HepG2 (cell line): Measurements from ENCODE around the gene OSBPL5. TPM values are rescaled to one million over a fixed set of nuclear protein-coding genes. Genes with fewer than 3 reads are reported as not detected.
A peak's percentile ranks its signal among the peaks of the same experiment; 100 is the strongest.

Source experiments
- ATAC-seq: fragments of 200-7000 bp; cut with Tn5 transposase; 3 replicates; pipeline ENCODE4 v1.9.1; 2020; ENCODE audit warnings: mild to moderate bottlenecking, moderate library complexity
- BruUV-seq: library from RNA; stranded (reverse); fragments of 400-500 nt; replicated peaks from 2 replicates; lab custom pipeline; 2021; lab: Mats Ljungman, UMichigan
- CTCF ChIA-PET: fragments of 300-600 bp; formaldehyde crosslinking; extraction: SDS; loops from one replicate; lab custom pipeline; 2021; ENCODE audit warnings: low total read pairs, inconsistent platforms, low intra/inter-chr PET ratio; lab: Yijun Ruan, JAX
- POLR2A ChIA-PET: fragments of 350-600 bp; sonication (Branson Sonifier 250); formaldehyde crosslinking; loops from one replicate; lab custom pipeline; 2020; ENCODE audit warnings: antibody characterized with exemption, inconsistent platforms; lab: Yijun Ruan, JAX
- DNase-seq: peaks from one replicate; pipeline ENCODE4 v3.0.0-alpha.2; 2015; ENCODE audit warnings: low spot score
- FAIRE-seq: peaks from 3 replicates; lab custom pipeline; 2011; peaks lifted over from hg19 to GRCh38; lab: Jason Lieb, UNC
- H2AFZ ChIP-seq: one replicate; pipeline ENCODE4 v1.6.1; 2011; ENCODE audit warnings: low read length, inconsistent platforms
- H3K27ac ChIP-seq: fragments of 300-600 bp; 3 replicates; pipeline ENCODE4 v1.8.0; 2011; ENCODE audit warnings: mixed run types, mild to moderate bottlenecking, mixed read lengths, low read length, inconsistent platforms; ENCODE audit not compliant: insufficient read depth; ENCODE audit errors: extremely low read length
- H3K27me3 ChIP-seq, 2 experiments: fragments of 200-600 bp in 1 of 2; 2 replicates in 1 of 2; 3 replicates in 1 of 2; pipeline versions ENCODE4 v1.6.0 to v1.8.0; 2011; ENCODE audit warnings: low read length in 2 of 2, mild to moderate bottlenecking in 2 of 2, moderate library complexity in 2 of 2, inconsistent platforms in 1 of 2; ENCODE audit not compliant: insufficient read depth in 2 of 2, control insufficient read depth in 1 of 2
- H3K36me3 ChIP-seq, 2 experiments: fragments of 200-600 bp in 1 of 2; replicated peaks in 1 of 2; 2 replicates in 1 of 2; 3 replicates in 1 of 2; pipeline versions ENCODE4 v1.5.1 to v1.8.0; 2011; ENCODE audit warnings: low read length in 2 of 2, inconsistent platforms in 1 of 2; ENCODE audit not compliant: insufficient read depth in 2 of 2, control insufficient read depth in 1 of 2
- H3K4me1 ChIP-seq: 2 replicates; pipeline ENCODE4 v1.5.1; 2012; ENCODE audit warnings: low read length, inconsistent platforms; ENCODE audit not compliant: insufficient read depth
- H3K4me2 ChIP-seq: 2 replicates; pipeline ENCODE4 v1.6.0; 2011; ENCODE audit warnings: low read depth, low read length, inconsistent platforms
- H3K4me3 ChIP-seq, 3 experiments: fragments of 200-600 bp in 1 of 3; sonication (generic), shearing (Covaris generic) in 1 of 3; replicated peaks in 1 of 3; 2 replicates each; pipeline ENCODE4 v1.5.1; 2011 to 2016; ENCODE audit warnings: low read length in 3 of 3, inconsistent platforms in 2 of 3, low read depth in 2 of 3, mild to moderate bottlenecking in 2 of 3, control low read depth in 1 of 3, mixed read lengths in 1 of 3; ENCODE audit not compliant: insufficient read depth in 1 of 3
- H3K79me2 ChIP-seq: one replicate; pipeline ENCODE4 v1.6.1; 2011; ENCODE audit warnings: low read length, inconsistent platforms; ENCODE audit not compliant: insufficient read depth
- H3K9ac ChIP-seq: 2 replicates; pipeline ENCODE4 v1.6.0; 2011; ENCODE audit warnings: mild to moderate bottlenecking, low read depth, low read length, inconsistent platforms; ENCODE audit not compliant: insufficient read depth
- H3K9me3 ChIP-seq: 2 replicates; pipeline ENCODE4 v1.5.1; 2012; ENCODE audit warnings: mild to moderate bottlenecking, low read length
- H4K20me1 ChIP-seq: 2 replicates; pipeline ENCODE4 v1.6.0; 2011; ENCODE audit warnings: inconsistent platforms, mild to moderate bottlenecking, low read length, moderate library complexity; ENCODE audit not compliant: insufficient read depth
- ELF4 ChIP-seq: sonication (generic); formaldehyde crosslinking; IDR thresholded peaks from 2 replicates; pipeline ENCODE4 v1.5.0; 2020; ENCODE audit warnings: missing genetic modification reagents, mild to moderate bottlenecking, moderate library complexity, borderline replicate concordance
- RBM22 ChIP-seq: fragments of 200-400 bp; formaldehyde crosslinking; optimal IDR thresholded peaks from 2 replicates; pipeline ENCODE3; 2017; ENCODE audit warnings: mild to moderate bottlenecking, low read length, moderate library complexity
- ZBTB7B ChIP-seq: sonication (generic); formaldehyde crosslinking; IDR thresholded peaks from 2 replicates; pipeline ENCODE4 v1.4.0; 2020; ENCODE audit warnings: missing genetic modification reagents
- WGBS: methylation state at CpG from one replicate; pipeline ENCODE4 v1.1.6; 2017; ENCODE audit warnings: low lambda C conversion rate; 5-methylcytosine and 5-hydroxymethylcytosine counted together
- in situ Hi-C: cut with HindIII; loops from 2 replicates; pipeline ENCODE4 v1.10.0; 2017; ENCODE audit warnings: low pct_unique_long_range_greater_than_20kb; ENCODE audit not compliant: extremely low pct_ligation_motif_present
- intact Hi-C: fragments of 100-400 bp; cut with micrococcal nuclease; formaldehyde crosslinking; loops from one replicate; pipeline ENCODE4 v1.10.0; 2022; ENCODE audit not compliant: unreplicated experiment
- polyA plus RNA-seq, 8 experiments: library from polyadenylated mRNA; depleted of rRNA in 3 of 8; stranded (reverse) in 7 of 8; unstranded in 1 of 8; fragments of >200 nt; fragmentation: Illumina TruSeq in 4 of 8; extraction: Trizol in 4 of 8; gene quantifications; 2 replicates each; pipeline versions ENCODE4 v1.2.1 to v1.2.3, GENCODE V29; 2011 to 2016; ENCODE audit warnings: low read depth in 4 of 8, missing spikeins in 1 of 8, mixed read lengths in 1 of 8; ENCODE audit not compliant: insufficient read depth in 1 of 8
- total RNA-seq, 5 experiments: library from RNA; depleted of rRNA; stranded (reverse); fragments of >200 nt; fragmentation: Illumina TruSeq; extraction: Trizol; gene quantifications; 2 replicates each; pipeline ENCODE4 v1.2.3, GENCODE V29; 2016; ENCODE audit warnings: low read depth in 1 of 5

The OSBPL5 gene
- total and polyA plus RNA-seq, 2 of the 13 experiments (the other 11 are each of a cell fraction or from before 2014, with no cell fraction given), result not detected

DNA sequence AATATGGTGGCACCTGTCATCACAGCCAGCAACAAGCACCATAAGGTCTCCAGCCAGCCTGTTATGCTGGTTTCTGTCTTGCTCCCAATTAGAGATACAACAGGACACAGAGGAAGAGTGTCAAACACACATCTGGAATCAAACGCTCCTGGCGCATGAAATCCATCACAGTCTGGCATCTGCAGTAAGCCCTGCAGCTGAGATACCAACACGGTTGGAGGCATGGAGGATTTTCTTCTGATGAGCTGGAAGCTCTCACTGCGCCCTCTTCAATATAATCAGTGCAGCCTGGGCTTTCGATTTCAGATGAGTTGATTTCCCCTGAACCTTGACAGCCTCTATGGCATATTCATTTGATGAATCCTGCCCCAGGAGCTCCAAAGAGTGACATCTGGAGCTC is 80.1 kb downstream of the OSBPL5 start:
- ChIA-PET POLR2A (no interaction called here), CTCF (no interaction called here)
- in situ Hi-C loops, result no loop called here
- H4K20me1 ChIP-seq, result no peaks in the 10 kb centered on the region
- no peak overlapping the region for H3K9ac ChIP-seq
- no peaks in the 10 kb centered on the region for H3K9me3 ChIP-seq
- 47% methylated on average over 5 of the region's 5 CpGs for WGBS
- no peak for TF ChIP-seq ZBTB7B (CRISPR knock-in tag)
- TF ChIP-seq RBM22, result no peak
- intact Hi-C loops, result no loop called here
- H3K27me3 ChIP-seq, result peaks cover 4 to 18% of the 10 kb centered on the region in 2 experiments; a peak in 4 of 5 replicates
- no peaks in the 10 kb centered on the region for H3K36me3 ChIP-seq
- H2AFZ ChIP-seq, result peak overlapping the region; percentile 42
- DNase-seq (no peak), FAIRE-seq (no peak), ATAC-seq (no peak)
- H3K4me2 ChIP-seq, result no peak overlapping the region
- peaks cover 39% of the 10 kb centered on the region for H3K4me1 ChIP-seq
- no peaks in the 10 kb centered on the region for H3K79me2 ChIP-seq
- H3K4me3 ChIP-seq, result no peak overlapping the region
- no peak overlapping the region for H3K27ac ChIP-seq
- no TSS peak for BruUV-seq

DNA sequence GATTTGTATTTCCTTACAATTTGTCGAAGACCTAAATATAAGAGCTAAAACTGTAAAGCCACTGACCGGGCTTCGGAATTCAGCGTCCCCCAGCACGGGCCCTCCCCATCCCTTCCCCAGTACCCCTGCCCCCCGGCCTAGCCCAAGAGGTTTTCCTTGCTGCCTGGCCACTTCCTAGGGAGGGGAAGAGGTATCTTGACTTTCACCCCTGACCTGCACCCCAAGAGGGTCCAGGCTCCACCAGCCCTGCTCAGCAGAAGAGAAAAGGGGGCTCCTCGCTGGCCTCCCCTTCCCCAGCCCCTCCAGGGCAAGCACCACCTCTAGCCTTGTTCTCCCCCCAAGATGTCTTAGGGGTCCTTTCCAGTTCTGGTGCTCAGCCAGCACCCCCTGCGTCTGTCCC is 81.8 kb downstream of the OSBPL5 start:
- ATAC-seq, result no peak

More for the DNA sequence above, 81.8 kb downstream of the OSBPL5 start:
- BruUV-seq, result no TSS peak
- no peak overlapping the region for H3K4me2 ChIP-seq
- H3K4me1 ChIP-seq, result peaks cover 22% of the 10 kb centered on the region
- H3K36me3 ChIP-seq, result no peaks in the 10 kb centered on the region
- no peaks in the 10 kb centered on the region for H3K9me3 ChIP-seq
- ChIA-PET CTCF (no interaction called here), POLR2A (no interaction called here)
- no peak for FAIRE-seq
- intact Hi-C loops (no loop called here), in situ Hi-C loops (no loop called here)
- no peaks in the 10 kb centered on the region for H4K20me1 ChIP-seq
- H3K9ac ChIP-seq, result no peak overlapping the region
- TF ChIP-seq ELF4 (CRISPR knock-in tag), result no peak
- H3K79me2 ChIP-seq, result no peaks in the 10 kb centered on the region
- 8% methylated on average over 5 of the region's 8 CpGs for WGBS
- H3K27ac ChIP-seq, result no peak overlapping the region
- DNase-seq, result no peak
- H3K27me3 ChIP-seq, result peaks cover under 1% of the 10 kb centered on the region in 2 experiments; a peak in 2 of 5 replicates
- H2AFZ ChIP-seq, result no peak overlapping the region
- H3K4me3 ChIP-seq, result no peak overlapping the region
